Activated CD4-positive, CD25-positive, alpha-beta regulatory T cell treated with anti-CD3 and anti-CD28 coated beads, Interleukin-2, amount 50 U/mL, for 72 hours (primary cell): Measurements from ENCODE around the gene CA11.

Experiments
- DNase-seq: peaks from one replicate; pipeline ENCODE4 v3.0.0; 2021

CA11 gene

DNA sequence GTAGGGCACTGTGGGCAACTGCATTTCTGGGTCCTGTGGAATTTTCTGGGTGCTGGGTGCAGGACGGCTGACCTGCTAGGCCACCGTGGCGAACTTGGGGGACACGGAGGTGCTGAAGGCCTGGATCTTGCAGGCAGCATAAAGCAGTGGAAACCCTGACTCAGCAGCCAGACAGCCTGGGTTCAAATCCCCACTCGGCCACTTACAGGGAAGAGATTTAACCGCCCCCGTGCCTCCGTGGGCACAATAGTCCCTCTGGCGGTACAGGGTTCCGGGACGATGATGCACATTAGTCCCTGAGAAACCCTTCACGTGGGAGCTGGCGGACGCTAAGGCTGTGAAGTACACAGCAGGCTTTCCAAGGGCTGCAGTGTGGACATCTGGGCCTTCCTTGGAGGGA, 34.1 kb downstream of the CA11 start:
- no peak for DNase-seq

DNA sequence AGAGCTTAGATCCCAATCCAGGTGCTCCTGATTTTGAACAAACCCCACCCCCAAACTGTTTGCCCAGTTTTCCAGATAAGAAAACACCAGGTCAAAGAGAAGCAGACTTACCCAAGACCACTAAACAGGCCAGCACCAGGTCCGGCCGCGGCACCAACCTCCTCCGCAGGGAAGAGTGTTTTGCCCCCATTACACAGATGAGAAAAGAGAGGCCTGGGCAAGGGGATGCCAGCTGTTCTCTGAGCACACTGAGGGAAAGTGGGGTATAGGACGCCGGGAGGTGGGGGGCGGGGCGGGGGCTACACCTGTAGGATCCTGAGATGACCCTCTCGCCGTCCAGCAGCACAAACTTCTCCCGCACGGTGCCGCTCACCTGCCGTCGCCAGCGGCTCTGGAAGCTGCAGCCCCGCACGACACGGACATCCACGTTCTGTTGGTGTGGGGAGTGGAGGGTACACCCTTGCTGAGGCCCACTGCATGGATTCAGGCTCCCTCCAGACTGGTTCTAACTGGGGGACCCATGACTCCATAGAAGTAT, 36.3 kb downstream of the CA11 start:
- DNase-seq = no peak

DNA sequence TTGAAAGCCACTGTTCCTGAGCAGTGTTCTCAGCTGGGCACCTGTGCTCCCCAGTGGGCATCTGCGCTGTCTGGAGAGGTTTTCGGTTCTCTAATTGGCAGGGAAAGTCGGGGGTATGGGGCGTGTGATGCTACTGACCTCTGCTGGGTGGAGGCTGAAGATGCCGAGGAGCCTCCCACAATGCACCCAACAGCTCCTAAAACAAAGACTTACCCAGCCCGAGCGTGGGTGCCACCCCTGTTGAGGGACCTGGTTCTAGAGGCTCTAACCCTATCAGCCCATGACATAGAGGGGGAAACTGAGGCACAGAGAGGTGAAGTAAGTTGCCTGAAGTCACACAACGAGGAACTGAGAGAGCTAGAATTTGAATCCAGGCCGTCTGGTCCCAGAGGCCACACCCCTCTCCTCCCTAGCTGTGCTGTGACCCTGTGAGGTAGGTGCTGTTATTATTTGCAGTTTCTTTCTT, 37.2 kb downstream of the CA11 start:
- DNase-seq = no peak

DNA sequence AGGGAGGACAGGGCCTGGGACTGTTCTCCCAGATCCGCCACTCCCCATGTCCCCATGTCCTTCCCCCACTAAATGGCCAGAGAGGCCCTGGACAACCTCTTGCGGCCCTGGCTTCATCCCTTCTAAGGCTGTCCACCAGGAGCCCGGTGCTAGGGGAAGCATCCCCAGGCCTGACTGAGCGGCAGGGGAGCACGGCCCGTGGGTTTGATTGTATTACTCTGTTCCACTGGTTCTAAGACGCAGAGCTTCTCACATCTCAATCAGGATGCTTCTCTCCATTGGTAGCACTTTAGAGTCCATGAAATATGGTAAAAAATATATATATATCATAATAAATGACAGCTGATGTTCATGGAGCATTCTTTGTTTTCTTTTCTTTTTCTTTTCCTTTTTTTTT, 38.6 kb downstream of the CA11 start:
- DNase-seq = no peak

DNA sequence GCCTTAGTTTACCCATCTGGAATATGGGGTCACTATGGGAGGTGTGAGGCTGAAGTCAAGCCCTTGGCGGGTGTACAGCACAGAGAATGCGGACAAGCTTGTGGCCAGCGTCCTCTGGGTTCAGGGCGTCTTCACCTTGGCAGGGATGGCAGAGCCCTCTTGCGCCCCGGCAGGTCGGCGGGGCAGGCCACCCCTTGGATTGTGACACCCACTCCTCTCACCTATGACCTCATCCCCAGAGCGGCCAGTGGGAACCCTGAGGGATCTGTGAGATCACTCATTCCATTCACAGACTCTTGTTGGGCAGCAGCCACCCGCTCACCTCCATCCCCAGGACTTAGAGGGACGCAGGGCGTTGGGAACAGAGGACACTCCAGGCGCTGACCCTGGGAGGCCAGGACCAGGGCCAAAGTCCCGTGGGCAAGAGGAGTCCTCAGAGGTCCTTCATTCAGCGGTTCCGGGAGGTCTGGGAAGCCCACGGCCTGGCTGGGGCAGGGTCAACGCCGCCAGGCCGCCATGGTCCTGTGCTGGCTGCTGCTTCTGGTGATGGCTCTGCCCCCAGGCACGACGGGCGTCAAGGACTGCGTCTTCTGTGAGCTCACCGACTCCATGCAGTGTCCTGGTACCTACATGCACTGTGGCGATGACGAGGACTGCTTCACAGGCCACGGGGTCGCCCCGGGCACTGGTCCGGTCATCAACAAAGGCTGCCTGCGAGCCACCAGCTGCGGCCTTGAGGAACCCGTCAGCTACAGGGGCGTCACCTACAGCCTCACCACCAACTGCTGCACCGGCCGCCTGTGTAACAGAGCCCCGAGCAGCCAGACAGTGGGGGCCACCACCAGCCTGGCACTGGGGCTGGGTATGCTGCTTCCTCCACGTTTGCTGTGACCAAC, 39.3 kb downstream of the CA11 start, which contains the start of gene SPACA4:
TSS of gene SPACA4 (plus strand) at position 280 of the 896 bp plus-strand sequence. CDS start at position 517, 237 bp downstream.
- DNase-seq = no peak

DNA sequence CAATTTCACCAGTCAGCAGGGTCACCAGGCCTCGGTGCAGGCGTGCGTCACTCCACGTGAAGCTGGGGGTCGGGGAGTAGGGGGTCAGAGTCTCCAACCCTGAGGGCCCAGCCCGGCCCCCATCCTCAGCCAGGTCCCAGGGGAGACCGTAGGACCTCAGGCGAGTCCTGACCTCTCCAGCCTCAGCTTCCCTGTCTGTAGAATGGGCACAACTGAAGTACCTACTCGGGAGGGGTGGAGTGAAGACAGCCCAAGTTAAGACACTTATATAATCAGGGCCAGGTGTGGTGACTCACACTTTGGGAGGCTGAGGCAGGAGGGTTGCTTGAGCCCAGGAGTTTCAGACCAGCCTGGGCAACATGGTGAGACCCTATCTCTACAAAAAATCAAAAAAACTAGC, 42.1 kb downstream of the CA11 start:
- no peak for DNase-seq

DNA sequence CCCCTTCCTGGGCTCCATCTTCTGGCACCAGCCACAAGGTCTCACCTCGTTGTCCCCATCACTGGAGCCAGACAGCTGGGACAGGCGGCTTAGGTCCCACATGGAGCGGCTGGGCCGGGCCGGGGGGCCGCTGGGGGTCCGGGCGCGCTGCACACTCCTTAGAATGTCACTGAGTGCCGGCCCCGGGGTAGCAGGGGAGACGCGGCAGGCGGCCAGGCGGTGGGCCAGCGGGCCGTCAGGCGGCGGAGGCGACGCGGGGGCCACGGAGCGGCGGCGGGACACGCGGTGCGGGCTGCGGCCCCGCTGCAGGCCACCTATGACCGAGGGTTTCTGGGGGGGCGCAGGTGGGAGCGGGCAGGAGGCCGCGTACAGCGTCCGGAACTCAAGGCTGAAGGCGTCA, 42.5 kb downstream of the CA11 start:
- no peak for DNase-seq

DNA sequence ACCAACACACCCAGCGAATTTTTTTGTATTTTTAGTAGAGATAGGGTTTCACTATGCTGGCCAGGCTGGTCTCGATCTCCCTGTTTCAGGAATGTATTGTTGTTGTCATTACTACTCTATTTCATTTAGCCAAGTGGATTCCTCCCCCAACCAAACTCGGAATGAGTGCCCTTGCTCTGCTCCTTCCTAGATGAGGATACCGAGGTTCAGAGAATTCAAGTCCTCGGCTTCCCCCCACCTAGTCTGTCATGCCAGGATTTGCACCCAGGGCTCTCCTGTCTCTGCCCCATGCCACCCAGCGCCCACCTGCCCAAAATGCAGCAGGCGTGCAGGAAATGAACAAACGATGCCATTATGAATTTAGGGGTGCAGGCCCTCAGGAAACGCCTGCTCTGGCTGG, 43.0 kb downstream of the CA11 start:
- no peak for DNase-seq

DNA sequence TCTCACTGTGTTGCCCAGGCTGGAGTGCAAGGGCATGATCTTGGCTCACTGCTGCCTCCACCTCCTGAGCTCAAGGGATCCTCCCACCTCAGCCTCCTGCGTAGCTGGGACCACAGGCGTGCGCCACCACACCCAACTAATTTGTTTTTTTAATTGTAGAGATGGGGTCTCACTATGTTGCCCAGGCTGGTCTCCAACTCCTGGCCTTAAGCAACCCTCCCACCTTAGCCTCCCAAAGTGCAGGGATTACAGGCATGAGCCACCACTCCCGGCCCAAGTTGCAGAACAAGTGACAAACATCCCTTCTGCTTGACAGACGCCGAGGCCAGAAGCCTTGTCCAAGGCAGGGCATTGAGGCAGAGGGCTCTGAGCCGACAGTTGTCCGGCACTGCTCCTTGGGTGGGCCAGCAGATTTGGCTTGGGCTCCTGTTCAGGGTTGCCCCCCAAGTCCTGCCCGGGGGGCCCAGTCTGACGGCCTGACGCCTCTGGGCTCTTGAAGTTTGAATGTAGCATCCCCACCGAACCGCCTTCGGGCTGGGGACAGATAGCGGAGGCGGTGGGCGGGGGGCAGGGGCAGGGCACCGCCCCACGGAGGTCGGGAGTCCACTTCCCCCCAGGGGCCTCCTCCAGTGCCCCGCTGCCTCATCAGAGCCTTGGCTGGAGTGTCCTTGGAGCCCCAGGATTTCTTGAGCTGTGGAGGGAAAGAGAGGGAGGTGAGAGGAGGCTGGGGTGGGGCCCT, 45.1 kb downstream of the CA11 start:
- no peak for DNase-seq

DNA sequence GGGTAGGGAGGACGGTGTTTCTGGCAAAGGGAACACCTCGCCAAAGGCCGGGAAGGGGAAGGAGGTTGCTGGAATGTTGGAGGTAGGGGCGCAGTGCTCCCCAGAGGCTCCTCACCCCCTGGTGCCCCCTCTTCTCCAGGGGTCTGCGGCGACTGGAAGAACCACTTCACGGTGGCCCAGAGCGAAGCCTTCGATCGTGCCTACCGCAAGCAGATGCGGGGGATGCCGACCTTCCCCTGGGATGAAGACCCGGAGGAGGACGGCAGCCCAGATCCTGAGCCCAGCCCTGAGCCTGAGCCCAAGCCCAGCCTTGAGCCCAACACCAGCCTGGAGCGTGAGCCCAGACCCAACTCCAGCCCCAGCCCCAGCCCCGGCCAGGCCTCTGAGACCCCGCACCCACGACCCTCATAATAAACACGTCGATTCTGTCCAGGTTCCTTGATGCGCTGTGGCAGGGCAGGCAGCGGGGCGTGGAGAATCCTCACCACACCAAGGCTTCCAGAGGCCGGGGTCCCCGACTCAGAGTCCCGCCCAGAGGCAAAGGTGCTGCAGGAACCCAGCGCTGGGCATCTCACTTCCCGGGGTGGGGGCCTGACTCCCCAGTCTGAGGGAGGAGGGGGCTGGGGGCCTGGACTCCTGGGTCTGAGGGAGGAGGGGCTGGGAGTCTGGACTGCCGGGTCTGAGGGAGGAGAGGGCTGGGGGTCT, 46.8 kb downstream of the CA11 start:
- DNase-seq = no peak

DNA sequence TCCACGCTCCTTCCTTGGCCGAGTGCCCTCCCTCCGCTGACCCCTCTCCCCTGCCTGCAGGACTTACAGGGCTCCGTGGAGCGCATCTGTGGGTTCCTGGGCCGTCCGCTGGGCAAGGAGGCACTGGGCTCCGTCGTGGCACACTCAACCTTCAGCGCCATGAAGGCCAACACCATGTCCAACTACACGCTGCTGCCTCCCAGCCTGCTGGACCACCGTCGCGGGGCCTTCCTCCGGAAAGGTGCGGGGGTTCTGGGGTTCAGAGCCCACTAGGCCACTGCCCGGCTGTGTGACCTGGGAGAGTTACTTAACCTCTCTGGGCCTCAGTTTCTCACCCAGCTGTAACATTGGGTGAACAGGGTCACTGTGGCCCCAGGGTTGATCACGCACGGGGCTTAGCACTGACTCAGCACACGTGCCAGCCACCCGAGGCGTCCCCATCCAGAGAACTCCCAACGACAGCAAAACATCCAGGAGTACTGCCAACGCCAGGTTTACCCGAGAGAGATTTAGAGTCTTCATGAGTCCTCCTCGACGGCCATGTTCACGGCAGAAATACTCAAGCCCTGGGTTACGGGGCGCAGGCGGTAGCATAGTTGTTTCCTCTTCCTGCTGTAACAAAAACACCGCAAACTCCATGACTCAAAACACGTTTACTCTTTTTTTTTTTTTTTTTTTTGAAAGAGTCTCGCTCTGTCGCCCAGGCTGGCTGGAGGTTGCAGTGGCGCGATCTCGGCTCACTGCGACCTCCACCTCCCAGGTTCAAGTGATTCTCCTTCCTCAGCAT, 49.1 kb downstream of the CA11 start:
- DNase-seq = no peak

DNA sequence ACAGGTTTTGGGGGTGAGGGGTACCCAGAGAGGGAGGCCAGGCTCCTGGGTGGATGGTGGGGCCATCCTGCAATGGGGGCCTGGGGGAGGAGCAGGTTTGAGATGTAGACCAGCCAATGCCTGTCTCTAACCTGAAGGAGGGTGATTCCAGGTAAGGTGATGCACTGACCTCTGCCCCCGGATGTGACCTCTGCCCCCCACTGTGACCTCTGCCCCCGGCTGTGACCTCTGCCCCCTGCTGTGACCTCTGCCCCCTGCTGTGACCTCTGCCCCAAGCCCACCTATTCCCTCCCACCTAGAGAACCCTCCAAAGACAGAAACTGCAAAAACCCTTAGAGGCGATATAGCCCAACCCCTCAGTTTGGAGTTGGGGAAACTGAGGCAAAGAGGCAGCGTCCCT, 49.8 kb downstream of the CA11 start:
- no peak for DNase-seq

DNA sequence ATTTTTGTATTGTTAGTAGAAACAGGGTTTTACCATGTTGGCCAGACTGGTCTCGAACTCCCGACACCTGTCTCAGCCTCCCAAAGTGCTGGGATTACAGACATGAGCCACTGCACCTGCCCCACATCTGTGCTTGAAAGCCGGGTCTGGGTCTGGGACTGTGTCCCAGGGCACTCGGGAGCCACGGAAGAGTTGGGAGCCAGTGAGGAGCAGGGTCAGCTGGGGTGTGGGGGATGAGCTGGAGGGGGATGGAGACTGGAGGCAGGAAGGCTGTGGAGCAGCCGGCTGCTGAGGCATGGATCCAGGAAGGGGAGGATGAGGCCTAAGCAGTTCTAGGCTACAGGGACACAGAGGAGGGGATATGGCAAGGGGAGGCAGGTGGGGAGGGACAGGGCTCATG, 50.2 kb downstream of the CA11 start:
- DNase-seq = no peak

DNA sequence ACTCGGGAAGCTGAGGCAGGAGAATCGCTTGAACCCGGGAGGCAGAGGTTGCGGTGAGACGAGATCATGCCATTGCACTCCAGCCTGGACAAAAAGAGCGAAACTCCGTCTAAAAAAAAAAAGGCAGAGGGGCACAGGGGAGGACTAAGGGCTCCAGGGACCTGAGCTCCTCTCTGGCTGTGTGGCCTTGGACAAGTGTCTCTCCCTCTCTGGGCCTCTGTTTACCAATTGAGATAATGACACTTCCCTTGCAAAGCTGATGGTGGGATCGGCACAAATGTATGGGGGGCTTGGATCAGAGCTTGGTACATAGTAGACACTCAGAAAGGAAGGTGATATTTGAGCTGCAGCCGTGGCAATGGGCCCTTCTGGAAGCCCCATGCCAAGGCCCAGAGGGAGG, 50.8 kb downstream of the CA11 start:
- DNase-seq = no peak

DNA sequence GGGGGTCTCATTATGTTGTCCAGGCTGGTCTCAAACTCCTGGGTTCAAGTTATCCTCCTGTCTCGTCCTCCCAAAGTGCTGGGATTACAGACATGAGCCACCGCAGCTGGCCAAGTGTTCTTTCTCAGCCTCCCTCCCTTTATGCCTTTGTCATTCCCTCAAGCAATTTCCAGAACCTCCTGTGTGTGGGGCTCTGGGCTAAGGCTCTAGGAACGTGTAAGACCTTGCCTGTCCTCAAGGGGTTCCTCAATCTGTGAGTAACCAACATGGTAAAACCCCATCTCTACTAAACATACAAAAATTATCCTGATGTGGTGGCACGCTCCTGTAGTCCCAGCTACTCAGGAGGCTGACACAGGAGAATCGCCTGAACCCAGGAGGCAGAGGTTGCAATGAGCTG, 55.0 kb downstream of the CA11 start:
- no peak for DNase-seq

DNA sequence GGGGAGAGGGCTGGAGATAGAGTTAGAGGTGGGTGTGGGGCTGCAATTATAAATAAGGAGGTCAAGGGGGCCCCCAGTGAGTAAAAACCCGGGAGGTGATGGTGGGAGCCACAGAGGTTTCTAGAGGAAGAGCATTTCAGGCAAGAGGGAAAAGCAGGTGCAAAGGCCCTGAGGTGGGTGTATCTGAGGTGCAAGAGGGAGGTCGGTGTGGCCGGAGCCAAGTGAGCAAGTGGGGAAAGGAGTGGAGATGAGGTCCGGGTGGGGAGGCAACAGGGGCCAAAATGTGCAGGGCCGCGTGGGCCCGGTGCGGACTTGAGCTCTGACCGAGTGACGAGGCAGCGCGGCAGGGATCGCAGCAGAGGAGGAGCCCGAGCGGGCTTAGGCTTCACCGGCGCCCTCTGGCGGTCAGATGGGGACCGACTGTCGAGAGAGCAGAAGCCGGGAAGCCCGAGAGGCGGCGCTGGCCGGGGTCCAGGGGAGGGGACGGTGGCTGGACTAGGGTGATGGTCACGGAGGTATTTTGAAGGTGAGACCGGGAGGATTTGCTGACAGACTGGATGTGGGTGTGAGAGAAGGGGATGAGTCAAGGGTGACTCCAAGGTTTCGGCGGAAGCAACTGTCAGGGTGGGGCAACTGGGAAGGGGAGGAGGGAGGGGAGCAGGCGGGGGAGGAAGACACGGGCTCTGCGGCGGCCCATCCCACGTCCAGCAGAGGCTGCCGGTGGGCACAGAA, 57.2 kb downstream of the CA11 start:
- peak; percentile 94 for DNase-seq
